A549 (cell line): ENCODE results near the gene ZFP69. TPM values are rescaled to one million over a fixed set of nuclear protein-coding genes. Genes with fewer than 3 reads are reported as not detected.

ENCODE experiments used
- ATAC-seq, 2 experiments: fragments of 200-7000 bp in 1 of 2; fragments of >200 bp in 1 of 2; cut with Nextera tagmentation in 1 of 2; cut with Tn5 transposase in 1 of 2; 3 replicates each; pipeline versions ENCODE4 v1.8.0 to v1.9.1; 2018 to 2020; ENCODE audit warnings: mild to moderate bottlenecking in 1 of 2, moderate library complexity in 1 of 2
- CTCF ChIA-PET: fragments of 300-600 bp; sonication (Branson Sonifier 250); formaldehyde crosslinking; extraction: SDS; loops from one replicate; lab custom pipeline; 2021; ENCODE audit warnings: antibody characterized with exemption, inconsistent platforms; lab: Yijun Ruan, JAX
- POLR2A ChIA-PET: fragments of 350-600 bp; formaldehyde crosslinking; extraction: SDS; loops from one replicate; lab custom pipeline; 2021; ENCODE audit warnings: antibody characterized with exemption, inconsistent platforms; lab: Yijun Ruan, JAX
- DNase-seq, 2 experiments: peaks; one replicate each; pipeline versions ENCODE4 v3.0.0 to v3.0.0-alpha.2; 2011 to 2016; ENCODE audit warnings: low read depth in 1 of 2, low spot score in 1 of 2
- FAIRE-seq: peaks from 2 replicates; lab custom pipeline; 2011; peaks lifted over from hg19 to GRCh38; lab: Jason Lieb, UNC
- H3K27ac ChIP-seq, 2 experiments: fragments of >200 bp; sonication (Bioruptor Twin); formaldehyde crosslinking; 3 replicates each; pipeline ENCODE4 v1.5.1; 2016 to 2017
- H3K4me1 ChIP-seq: fragments of >200 bp; sonication (Bioruptor Twin); formaldehyde crosslinking; 3 replicates; pipeline ENCODE4 v1.6.1; 2016
- H3K4me2 ChIP-seq: fragments of >200 bp; sonication (Bioruptor Twin); formaldehyde crosslinking; 3 replicates; pipeline ENCODE4 v1.6.1; 2016
- H3K4me3 ChIP-seq: fragments of >200 bp; sonication (Bioruptor Twin); formaldehyde crosslinking; 3 replicates; pipeline ENCODE4 v1.5.1; 2016
- H3K9me3 ChIP-seq: fragments of >200 bp; sonication (Bioruptor Twin); formaldehyde crosslinking; 3 replicates; pipeline ENCODE4 v1.6.1; 2016
- BCL3 ChIP-seq: fragments of >200 bp; sonication (Bioruptor Twin); formaldehyde crosslinking; IDR thresholded peaks from 3 replicates; pipeline ENCODE4 v1.6.1; 2016
- CHD2 ChIP-seq: fragments of 150-350 bp; IDR thresholded peaks from 2 replicates; pipeline ENCODE4 v1.6.1; 2014; ENCODE audit warnings: low read length; ENCODE audit not compliant: partially characterized antibody
- ESRRA ChIP-seq: fragments of 150-350 bp; IDR thresholded peaks from 2 replicates; pipeline ENCODE4 v1.6.1; 2014; ENCODE audit warnings: mild to moderate bottlenecking, low read length, borderline replicate concordance
- FOSB ChIP-seq: fragments of 250-450 bp; sonication (Bioruptor Pico); IDR thresholded peaks from 2 replicates; pipeline ENCODE4 v1.5.0; 2020; ENCODE audit warnings: mild to moderate bottlenecking, moderate library complexity
- HOXB13 ChIP-seq: fragments of 250-450 bp; sonication (Bioruptor Pico); IDR thresholded peaks from 2 replicates; pipeline ENCODE4 v1.5.0; 2020; ENCODE audit warnings: low read depth, mild to moderate bottlenecking, moderate library complexity
- JUNB ChIP-seq: fragments of >200 bp; sonication (Bioruptor Twin); formaldehyde crosslinking; IDR thresholded peaks from 2 replicates; pipeline ENCODE4 v1.6.1; 2016
- KDM5A ChIP-seq: fragments of 200-600 bp; sonication (generic); IDR thresholded peaks from 2 replicates; pipeline ENCODE4 v1.6.1; 2016; ENCODE audit warnings: antibody characterized with exemption, mild to moderate bottlenecking
- NPAS2 ChIP-seq: fragments of 250-450 bp; sonication (Bioruptor Pico); IDR thresholded peaks from 2 replicates; pipeline ENCODE4 v1.8.0; 2022; ENCODE audit warnings: mild to moderate bottlenecking, moderate library complexity, borderline replicate concordance
- REST ChIP-seq: fragments of 200-600 bp; sonication (generic); IDR thresholded peaks from 2 replicates; pipeline ENCODE4 v1.6.1; 2016; ENCODE audit warnings: antibody characterized with exemption, mild to moderate bottlenecking, moderate library complexity
- RFX5 ChIP-seq: fragments of 450-650 bp; IDR thresholded peaks from 2 replicates; pipeline ENCODE4 v1.7.1; 2014; ENCODE audit warnings: antibody characterized with exemption, mild to moderate bottlenecking, moderate library complexity
- RNF2 ChIP-seq: fragments of 200-600 bp; sonication (generic); IDR thresholded peaks from 2 replicates; pipeline ENCODE4 v1.6.1; 2016; ENCODE audit warnings: low read depth, mild to moderate bottlenecking, antibody characterized with exemption, moderate library complexity, borderline replicate concordance
- SMC3 ChIP-seq: fragments of >200 bp; sonication (Bioruptor Twin); formaldehyde crosslinking; IDR thresholded peaks from 3 replicates; pipeline ENCODE4 v1.6.1; 2018; ENCODE audit warnings: inconsistent platforms
- SREBF2 ChIP-seq: fragments of 450-650 bp; IDR thresholded peaks from 2 replicates; pipeline ENCODE4 v1.6.1; 2014; ENCODE audit warnings: mild to moderate bottlenecking, moderate library complexity
- USF2 ChIP-seq: fragments of 450-650 bp; IDR thresholded peaks from 2 replicates; pipeline ENCODE4 v1.6.1; 2014; ENCODE audit warnings: antibody characterized with exemption
- ZFP36 ChIP-seq: fragments of 450-650 bp; IDR thresholded peaks from 2 replicates; pipeline ENCODE4 v1.6.1; 2014; ENCODE audit warnings: borderline replicate concordance; ENCODE audit not compliant: partially characterized antibody
- WGBS: methylation state at CpG from one replicate; pipeline ENCODE4 v1.1.6; 2017; ENCODE audit errors: missing lambda C conversion rate; 5-methylcytosine and 5-hydroxymethylcytosine counted together
- polyA plus RNA-seq, 4 experiments: library from polyadenylated mRNA; depleted of rRNA in 3 of 4; stranded (reverse); fragments of >200 nt; fragmentation: RNase III in 1 of 4; extraction: RNeasy Plus Mini Kit Qiagen cat#74134 plus additional on column Dnase treatment in 1 of 4; gene quantifications; 2 replicates in 3 of 4; 3 replicates in 1 of 4; pipeline ENCODE4 v1.2.3, GENCODE V29; 2011 to 2017
- TF ChIP-seq, protein P1 (sequence below): fragments of >200 bp; sonication (Bioruptor Twin); formaldehyde crosslinking; IDR thresholded peaks from 3 replicates; pipeline ENCODE4 v1.5.1; 2016
- TF ChIP-seq, protein P2 (sequence below): IDR thresholded peaks from 2 replicates; pipeline ENCODE4 v1.6.1; 2012; ENCODE audit warnings: low read depth, borderline replicate concordance

The ZFP69 gene
- polyA plus RNA-seq, 2 of the 4 experiments (the other 2 are of a cell fraction), result not detected

DNA sequence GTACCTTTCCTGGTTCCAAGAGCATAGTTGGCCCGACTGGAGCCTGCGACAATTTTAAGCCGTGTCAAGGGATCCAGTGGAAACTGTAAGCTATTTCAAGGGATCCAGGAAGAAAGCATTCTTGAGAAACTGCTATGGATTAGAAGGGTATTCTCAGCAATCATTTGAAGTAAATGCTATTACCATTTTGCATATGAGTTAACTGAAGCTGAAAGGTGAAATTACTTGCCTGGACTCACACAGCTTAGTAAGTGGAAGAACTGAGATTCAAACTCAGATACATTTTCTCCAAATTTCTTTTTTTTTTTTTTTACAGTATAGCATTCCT, 54.9 kb downstream of the ZFP69 start:
- ChIA-PET POLR2A (interaction anchor here (1.2 to 1.4 kb wide), 2 partner anchors 18 to 19 kb away, joined by 3 to 4 read pairs; no protein-coding TSS in a partner anchor), CTCF (interaction anchor here (0.9 to 2.0 kb wide), 3 partner anchors 10 to 114 kb away, joined by 3 to 8 read pairs (median 3); no protein-coding TSS in a partner anchor)
- 0% methylated on average over 3 of the region's 3 CpGs for WGBS
- H3K4me1 ChIP-seq, result peaks cover 6% of the 10 kb centered on the region; the same call in 1 of the 3 replicates
- ATAC-seq (no peak), DNase-seq (no peak)
- peak overlapping the region; percentile 60 for H3K4me3 ChIP-seq
- H3K27ac ChIP-seq, result peak overlapping the region; percentile 66 to 86
- TF ChIP-seq FOSB (CRISPR knock-in tag) (no peak), RNF2 (no peak), CHD2 (no peak), ESRRA (no peak), REST (no peak), SMC3 (no peak), NPAS2 (CRISPR knock-in tag) (no peak), JUNB (no peak), BCL3 (no peak), SREBF2 (no peak), RFX5 (no peak), USF2 (no peak), KDM5A (no peak), HOXB13 (CRISPR knock-in tag) (no peak)
- TF ChIP-seq, protein P1, sequence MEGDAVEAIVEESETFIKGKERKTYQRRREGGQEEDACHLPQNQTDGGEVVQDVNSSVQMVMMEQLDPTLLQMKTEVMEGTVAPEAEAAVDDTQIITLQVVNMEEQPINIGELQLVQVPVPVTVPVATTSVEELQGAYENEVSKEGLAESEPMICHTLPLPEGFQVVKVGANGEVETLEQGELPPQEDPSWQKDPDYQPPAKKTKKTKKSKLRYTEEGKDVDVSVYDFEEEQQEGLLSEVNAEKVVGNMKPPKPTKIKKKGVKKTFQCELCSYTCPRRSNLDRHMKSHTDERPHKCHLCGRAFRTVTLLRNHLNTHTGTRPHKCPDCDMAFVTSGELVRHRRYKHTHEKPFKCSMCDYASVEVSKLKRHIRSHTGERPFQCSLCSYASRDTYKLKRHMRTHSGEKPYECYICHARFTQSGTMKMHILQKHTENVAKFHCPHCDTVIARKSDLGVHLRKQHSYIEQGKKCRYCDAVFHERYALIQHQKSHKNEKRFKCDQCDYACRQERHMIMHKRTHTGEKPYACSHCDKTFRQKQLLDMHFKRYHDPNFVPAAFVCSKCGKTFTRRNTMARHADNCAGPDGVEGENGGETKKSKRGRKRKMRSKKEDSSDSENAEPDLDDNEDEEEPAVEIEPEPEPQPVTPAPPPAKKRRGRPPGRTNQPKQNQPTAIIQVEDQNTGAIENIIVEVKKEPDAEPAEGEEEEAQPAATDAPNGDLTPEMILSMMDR, result no peak
- TF ChIP-seq, all 56 proteins: peak for 0
- peaks cover 20% of the 10 kb centered on the region for H3K9me3 ChIP-seq
- no peak for FAIRE-seq
- H3K4me2 ChIP-seq, result peak overlapping the region; percentile 81

DNA sequence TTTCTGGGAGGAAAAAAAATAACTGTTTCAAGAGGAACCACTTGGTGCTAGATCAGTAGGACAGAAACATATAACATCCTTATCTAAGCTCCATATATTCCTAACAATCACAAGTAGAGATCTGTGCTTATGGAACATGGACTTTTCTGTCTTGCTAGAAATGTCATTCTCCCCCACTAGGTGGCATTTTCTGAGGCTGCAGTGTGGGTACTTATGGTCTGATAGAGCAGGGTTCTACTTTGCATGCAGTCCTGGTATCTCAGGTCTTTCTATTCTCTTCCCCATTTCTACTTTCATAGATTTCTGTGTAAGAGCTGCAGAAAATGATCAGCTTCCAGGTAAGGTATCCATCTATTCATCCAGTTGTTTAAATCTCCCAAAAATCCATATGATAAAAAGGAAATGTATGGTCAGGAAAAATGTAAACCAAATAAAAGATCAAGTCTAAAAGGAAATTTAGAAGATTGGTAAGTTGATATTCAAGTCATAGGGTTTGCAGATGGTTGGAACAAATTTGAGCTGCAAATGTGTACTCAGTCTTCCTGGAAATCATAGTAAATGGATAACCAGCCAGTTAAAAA, 55.8 kb downstream of the ZFP69 start:
- no peak for FAIRE-seq

More for the DNA sequence above, 55.8 kb downstream of the ZFP69 start:
- no peak overlapping the region for H3K4me3 ChIP-seq
- peaks cover 6% of the 10 kb centered on the region; the same call in 1 of the 3 replicates for H3K4me1 ChIP-seq
- DNase-seq, result peak; percentile 33 to 49
- no peak overlapping the region for H3K27ac ChIP-seq
- 0 out of 6 replicates have a peak, but pooled peaks of 1 of the 2 experiments have one; percentile 28 for ATAC-seq
- POLR2A ChIA-PET, result no interaction called here
- H3K4me2 ChIP-seq, result peak overlapping the region; percentile 81; the same call in 1 of the 3 replicates
- TF ChIP-seq, protein P2, sequence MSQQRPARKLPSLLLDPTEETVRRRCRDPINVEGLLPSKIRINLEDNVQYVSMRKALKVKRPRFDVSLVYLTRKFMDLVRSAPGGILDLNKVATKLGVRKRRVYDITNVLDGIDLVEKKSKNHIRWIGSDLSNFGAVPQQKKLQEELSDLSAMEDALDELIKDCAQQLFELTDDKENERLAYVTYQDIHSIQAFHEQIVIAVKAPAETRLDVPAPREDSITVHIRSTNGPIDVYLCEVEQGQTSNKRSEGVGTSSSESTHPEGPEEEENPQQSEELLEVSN, result no peak
- TF ChIP-seq REST (no peak), ZFP36 (no peak)
- TF ChIP-seq, protein P1, result peak; percentile 24; the same call in 1 of the 3 replicates
- TF ChIP-seq, all 56 proteins: peak for 1
- peaks cover 20% of the 10 kb centered on the region for H3K9me3 ChIP-seq
- CTCF ChIA-PET, result interaction anchor here (0.6 to 2.0 kb wide), 5 partner anchors 9 to 113 kb away, joined by 3 to 8 read pairs (median 3); no protein-coding TSS in a partner anchor
